Measurements from ENCODE around the gene PHYHD1. TPM values are rescaled to one million over a fixed set of nuclear protein-coding genes. Genes with fewer than 3 reads are reported as not detected.
A peak's percentile ranks its signal among the peaks of the same experiment; 100 is the strongest.

PHYHD1 gene
- total RNA-seq, 4 donors from 2014 or later: 37.8 to 55.3 (median 45.8) TPM

DNA sequence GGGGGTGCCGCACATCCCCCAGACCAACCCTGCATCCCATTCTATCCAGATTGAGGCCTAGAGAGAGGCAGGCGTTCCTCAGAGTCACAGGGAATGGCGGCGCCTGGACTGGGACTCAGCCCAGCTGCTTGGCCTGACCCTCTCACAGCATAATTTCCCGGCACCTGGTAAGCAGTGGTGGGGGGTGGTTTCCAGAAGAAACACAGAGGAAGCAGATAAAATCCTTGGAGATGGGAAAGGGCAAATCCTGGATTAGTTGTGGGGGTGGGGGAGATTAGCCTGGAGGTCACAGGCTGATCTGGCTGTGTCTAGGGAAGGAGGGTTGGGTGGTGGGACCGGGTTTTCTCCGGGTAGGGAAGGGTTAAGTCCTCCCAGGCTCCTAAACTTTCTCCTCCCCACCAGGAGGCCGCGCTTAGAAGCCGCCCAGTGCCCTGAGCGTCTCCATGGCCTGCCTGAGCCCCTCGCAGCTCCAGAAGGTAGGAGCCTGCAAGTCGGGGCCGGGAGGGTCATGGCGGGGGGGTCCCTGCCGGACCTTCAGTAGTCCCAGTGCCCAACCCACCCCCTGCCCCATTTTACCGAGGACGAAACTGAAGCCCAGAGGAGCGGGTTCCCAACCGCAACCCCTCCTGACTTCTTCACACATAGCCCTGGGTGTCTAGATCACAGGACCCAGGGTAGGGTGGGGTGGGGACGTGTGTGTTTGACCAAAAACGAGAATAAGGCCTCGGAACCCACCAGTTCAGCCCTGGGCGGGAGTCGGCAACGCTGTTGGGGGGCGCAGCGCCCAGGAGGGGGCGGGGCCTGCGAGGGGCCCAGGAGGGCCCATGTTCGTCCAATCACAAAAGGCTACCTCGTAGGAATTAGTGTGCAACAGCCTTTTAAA is 1.3 kb downstream of the PHYHD1 start:
- WGBS, 2 donors: 4 to 21% methylated on average over 30 to 31 of the region's 32 CpGs
- DNase-seq (ENCODE audit: low spot score in 2 of 2): peak; percentile 38 to 39
- peak overlapping the region; percentile 81 to 98 (median 85) for H3K27ac ChIP-seq
- no peaks in the 10 kb centered on the region for H3K9me3 ChIP-seq
- peak overlapping the region; percentile 41 to 70 (median 58) for H3K4me3 ChIP-seq
- TF ChIP-seq POLR2A (IDR thresholded peaks at IDR 0.05) (no peak), EP300 (IDR thresholded peaks at IDR 0.05) (peak in 1 of 2 donors; percentile 43)
- TF ChIP-seq, protein P1, sequence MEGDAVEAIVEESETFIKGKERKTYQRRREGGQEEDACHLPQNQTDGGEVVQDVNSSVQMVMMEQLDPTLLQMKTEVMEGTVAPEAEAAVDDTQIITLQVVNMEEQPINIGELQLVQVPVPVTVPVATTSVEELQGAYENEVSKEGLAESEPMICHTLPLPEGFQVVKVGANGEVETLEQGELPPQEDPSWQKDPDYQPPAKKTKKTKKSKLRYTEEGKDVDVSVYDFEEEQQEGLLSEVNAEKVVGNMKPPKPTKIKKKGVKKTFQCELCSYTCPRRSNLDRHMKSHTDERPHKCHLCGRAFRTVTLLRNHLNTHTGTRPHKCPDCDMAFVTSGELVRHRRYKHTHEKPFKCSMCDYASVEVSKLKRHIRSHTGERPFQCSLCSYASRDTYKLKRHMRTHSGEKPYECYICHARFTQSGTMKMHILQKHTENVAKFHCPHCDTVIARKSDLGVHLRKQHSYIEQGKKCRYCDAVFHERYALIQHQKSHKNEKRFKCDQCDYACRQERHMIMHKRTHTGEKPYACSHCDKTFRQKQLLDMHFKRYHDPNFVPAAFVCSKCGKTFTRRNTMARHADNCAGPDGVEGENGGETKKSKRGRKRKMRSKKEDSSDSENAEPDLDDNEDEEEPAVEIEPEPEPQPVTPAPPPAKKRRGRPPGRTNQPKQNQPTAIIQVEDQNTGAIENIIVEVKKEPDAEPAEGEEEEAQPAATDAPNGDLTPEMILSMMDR (IDR thresholded peaks at IDR 0.05): peak in 1 of 5 experiments; percentile 40
- peaks cover 0 to 24% (median 0%) of the 10 kb centered on the region in 3 donors for H3K36me3 ChIP-seq
- H3K27me3 ChIP-seq: no peaks in the 10 kb centered on the region
- H3K4me1 ChIP-seq: peaks cover 0 to 60% (median 29%) of the 10 kb centered on the region in 4 donors

DNA sequence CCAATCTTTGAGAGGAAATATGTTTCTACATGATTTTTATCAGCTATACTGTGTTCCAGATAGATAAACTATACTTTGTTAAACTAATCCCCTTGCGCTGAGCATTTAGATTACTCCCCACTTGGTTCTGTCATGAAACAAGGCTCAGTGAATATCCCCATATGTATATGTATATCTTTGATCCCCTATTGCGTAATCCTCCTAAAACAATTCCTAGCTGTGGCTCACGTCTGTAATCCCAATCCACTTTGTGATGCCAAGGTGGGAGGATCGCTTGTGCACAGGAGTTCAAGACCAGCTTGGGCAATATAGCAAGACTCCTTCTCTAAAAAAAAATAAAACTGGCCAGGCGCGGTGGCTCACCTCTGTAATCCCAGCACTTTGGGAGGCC is 2.7 kb downstream of the PHYHD1 start:
- TF ChIP-seq POLR2A (IDR thresholded peaks at IDR 0.05) (no peak), EP300 (IDR thresholded peaks at IDR 0.05) (no peak)
- TF ChIP-seq, protein P1 (IDR thresholded peaks at IDR 0.05): no peak
- 87 to 91% methylated on average over 6 of the region's 6 CpGs for WGBS, 2 donors
- H3K4me1 ChIP-seq: peaks cover 0 to 62% (median 33%) of the 10 kb centered on the region in 4 donors
- no peaks in the 10 kb centered on the region for H3K9me3 ChIP-seq
- H3K4me3 ChIP-seq: no peak overlapping the region
- DNase-seq (ENCODE audit: low spot score in 2 of 2): no peak
- H3K27ac ChIP-seq: peak overlapping the region in 2 of 4 donors; percentile 86 to 98
- peaks cover 0 to 15% (median 0%) of the 10 kb centered on the region in 3 donors for H3K36me3 ChIP-seq
- no peaks in the 10 kb centered on the region for H3K27me3 ChIP-seq

DNA sequence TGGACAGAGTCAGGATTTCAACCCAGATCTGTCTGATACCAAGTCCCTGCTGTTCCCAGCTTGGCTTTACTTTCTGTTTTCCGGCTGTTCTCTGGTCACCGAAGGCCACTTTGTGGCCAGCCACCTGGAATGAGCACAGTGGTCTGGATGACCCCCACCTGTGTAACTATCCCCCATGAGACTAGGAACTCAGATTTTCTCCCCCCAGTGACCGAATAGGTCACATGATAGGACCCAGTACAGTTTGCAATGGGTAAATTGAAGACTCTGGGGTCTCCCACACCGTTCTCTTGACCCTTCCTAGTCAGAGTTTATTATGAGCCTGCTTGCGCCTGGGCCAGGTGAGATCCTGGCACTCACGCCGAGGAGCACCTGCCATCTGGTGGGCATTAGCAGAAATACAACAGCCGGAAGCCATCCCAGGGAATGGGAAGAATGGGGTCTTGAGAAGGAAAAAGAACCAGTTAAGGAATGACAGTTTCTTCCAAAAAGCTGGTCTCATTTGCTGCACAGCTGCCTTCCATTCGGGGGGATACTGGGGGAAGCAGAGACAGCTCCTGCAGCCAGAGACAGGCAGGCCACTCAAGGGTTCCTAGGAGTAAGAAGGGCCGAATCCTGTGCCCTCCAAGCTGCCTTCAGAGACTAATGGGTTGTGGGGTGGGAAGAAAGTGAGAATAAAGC is 7.1 kb downstream of the PHYHD1 start:
- Histone ChIP-seq H3K27ac (peak overlapping the region in 3 of 4 donors; percentile 31 to 51 (median 39)), H3K36me3 (peaks cover 0 to 15% (median 0%) of the 10 kb centered on the region in 3 donors), H3K27me3 (no peaks in the 10 kb centered on the region), H3K9me3 (no peaks in the 10 kb centered on the region), H3K4me1 (peaks cover 0 to 22% (median 4%) of the 10 kb centered on the region in 4 donors), H3K4me3 (no peak overlapping the region)
- DNase-seq (ENCODE audit: low spot score in 2 of 2): no peak
- WGBS, 2 donors: 29 to 30% methylated on average over 10 of the region's 10 CpGs
- no peak for TF ChIP-seq POLR2A (IDR thresholded peaks at IDR 0.05)
- TF ChIP-seq, protein P1 (IDR thresholded peaks at IDR 0.05): peak; percentile 84 to 95 (median 89)

DNA sequence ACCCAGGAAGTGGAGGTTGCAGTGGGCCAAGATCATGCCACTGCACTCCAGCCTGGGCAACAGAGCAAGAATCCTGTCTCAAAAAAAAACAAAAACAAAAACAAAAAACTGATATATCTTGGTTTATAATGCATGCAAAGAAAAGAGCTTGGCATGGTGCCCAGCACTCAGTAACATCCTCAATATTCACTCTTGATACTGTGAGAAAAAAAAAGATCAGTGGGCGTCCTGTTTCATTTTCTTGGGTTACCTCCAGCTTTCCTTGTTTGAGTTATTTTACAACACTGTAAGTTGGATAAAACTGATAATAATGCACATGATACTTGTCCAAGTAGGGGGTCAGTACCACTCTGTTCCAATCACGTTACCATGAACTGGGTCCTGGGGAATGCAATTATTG is 7.8 kb downstream of the PHYHD1 start:
- TF ChIP-seq, protein P1 (IDR thresholded peaks at IDR 0.05): no peak
- TF ChIP-seq POLR2A (IDR thresholded peaks at IDR 0.05): no peak
- TF ChIP-seq EP300 (IDR thresholded peaks at IDR 0.05): no peak

More for the DNA sequence above, 7.8 kb downstream of the PHYHD1 start:
- no peak for DNase-seq (ENCODE audit: low spot score in 2 of 2)
- H3K4me3 ChIP-seq: no peak overlapping the region
- WGBS, 2 donors: 66 to 79% methylated on average over 2 of the region's 2 CpGs
- H3K9me3 ChIP-seq: no peaks in the 10 kb centered on the region
- peaks cover 0 to 19% (median 0%) of the 10 kb centered on the region in 3 donors for H3K36me3 ChIP-seq
- peaks cover 0 to 14% (median 4%) of the 10 kb centered on the region in 4 donors for H3K4me1 ChIP-seq
- peak overlapping the region in 2 of 4 donors; percentile 39 to 51 for H3K27ac ChIP-seq
- H3K27me3 ChIP-seq: no peaks in the 10 kb centered on the region

Data from tibial nerve (tissue), 4 donors.